ENCODE results near the gene KBTBD12. TPM values are rescaled to one million over a fixed set of nuclear protein-coding genes. Genes with fewer than 3 reads are reported as not detected.

The KBTBD12 gene
- total RNA-seq, 4 donors from 2014 or later, result 16.0 to 28.7 (median 22.1) TPM

DNA sequence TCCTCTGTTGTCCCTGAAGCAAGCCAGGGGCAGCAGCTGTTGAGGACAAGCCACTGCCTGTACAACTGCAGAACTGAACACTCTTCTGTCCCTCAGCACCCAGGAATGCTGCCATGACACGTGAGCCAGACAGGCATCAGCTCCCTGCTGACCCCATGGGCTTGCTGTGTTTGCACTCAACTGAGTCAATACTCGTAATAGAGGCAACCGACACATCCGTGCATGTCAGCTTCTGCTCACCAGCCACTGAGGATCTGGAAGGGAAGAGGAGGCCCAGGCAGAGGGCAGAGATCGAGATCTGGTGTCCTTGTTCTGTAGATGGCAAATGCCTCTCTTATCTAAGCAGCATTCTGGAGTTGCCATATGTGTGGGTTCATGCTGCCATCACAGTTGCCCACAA lies 82.9 kb downstream of the KBTBD12 start:
- no peak overlapping the region for H3K27ac ChIP-seq
- in situ Hi-C loops (cut with MboI; ENCODE audit: low sequenced_read_pairs in 4 of 4), result no loop called here
- TF ChIP-seq CTCF (IDR thresholded peaks at IDR 0.05 in 4 of 5, conservative IDR thresholded peaks at IDR 0.05 in 1 of 5), result no peak
- no peak for TF ChIP-seq POLR2A (IDR thresholded peaks at IDR 0.05)
- H3K4me3 ChIP-seq, result no peak overlapping the region
- H3K36me3 ChIP-seq, result no peaks in the 10 kb centered on the region
- ATAC-seq, result no peak
- H3K4me1 ChIP-seq, result peaks cover 0 to 17% of the 10 kb centered on the region in 2 donors
- intact Hi-C loops (cut with DNase I; ENCODE audit: low total_unique reads), result no loop called here
- DNase-seq, result no peak
- H3K27me3 ChIP-seq, result no peaks in the 10 kb centered on the region
- no peaks in the 10 kb centered on the region for H3K9me3 ChIP-seq

GRCh38 chr3:127998596-127998995 lies 83.6 kb downstream of the KBTBD12 start:
- H3K9me3 ChIP-seq, result no peaks in the 10 kb centered on the region
- no peak overlapping the region for H3K4me3 ChIP-seq
- no peak for TF ChIP-seq POLR2A (IDR thresholded peaks at IDR 0.05)
- TF ChIP-seq CTCF (IDR thresholded peaks at IDR 0.05 in 4 of 5, conservative IDR thresholded peaks at IDR 0.05 in 1 of 5), result no peak
- H3K27me3 ChIP-seq, result no peaks in the 10 kb centered on the region
- intact Hi-C loops (cut with DNase I; ENCODE audit: low total_unique reads), result no loop called here
- in situ Hi-C loops (cut with MboI; ENCODE audit: low sequenced_read_pairs in 4 of 4), result no loop called here
- H3K36me3 ChIP-seq, result no peaks in the 10 kb centered on the region
- peaks cover 0 to 16% of the 10 kb centered on the region in 2 donors for H3K4me1 ChIP-seq
- DNase-seq (no peak), ATAC-seq (no peak)
- H3K27ac ChIP-seq, result no peak overlapping the region

- no peaks in the 10 kb centered on the region for H3K9me3 ChIP-seq
- H3K36me3 ChIP-seq, result no peaks in the 10 kb centered on the region
- no peaks in the 10 kb centered on the region for H3K27me3 ChIP-seq
- peaks cover 0 to 13% of the 10 kb centered on the region in 2 donors for H3K4me1 ChIP-seq
- ATAC-seq (no peak), DNase-seq (no peak)
- H3K4me3 ChIP-seq, result no peak overlapping the region
- in situ Hi-C loops (cut with MboI; ENCODE audit: low sequenced_read_pairs in 4 of 4), result no loop called here
- TF ChIP-seq CTCF (IDR thresholded peaks at IDR 0.05 in 4 of 5, conservative IDR thresholded peaks at IDR 0.05 in 1 of 5) (no peak), POLR2A (IDR thresholded peaks at IDR 0.05) (no peak)
- intact Hi-C loops (cut with DNase I; ENCODE audit: low total_unique reads), result no loop called here
- no peak overlapping the region for H3K27ac ChIP-seq
Observed at GRCh38 chr3:127999509-128000106, 84.6 kb downstream of the KBTBD12 start.

DNA sequence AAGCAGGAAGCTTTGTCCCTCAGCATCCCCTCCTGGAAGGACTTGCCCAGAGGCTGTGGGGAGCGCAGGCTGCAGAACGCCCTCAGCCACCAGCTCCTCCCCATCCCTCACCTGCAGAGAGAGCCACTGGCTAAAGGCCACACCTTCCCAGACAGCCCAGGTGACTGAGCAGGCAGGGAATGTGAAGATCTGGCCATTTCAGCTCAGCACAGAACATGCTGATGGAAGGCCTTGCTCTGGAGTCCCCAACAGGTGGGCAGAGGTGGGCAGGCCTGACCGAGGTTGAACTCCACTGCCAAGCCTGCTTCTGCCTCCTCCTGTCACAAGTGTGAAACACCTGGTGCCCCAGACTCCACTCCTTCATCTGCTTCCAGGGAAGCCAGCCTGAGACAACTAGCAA lies 86.5 kb downstream of the KBTBD12 start:
- in situ Hi-C loops (cut with MboI; ENCODE audit: low sequenced_read_pairs in 4 of 4), result no loop called here

More for the DNA sequence above, 86.5 kb downstream of the KBTBD12 start:
- Histone ChIP-seq H3K27me3 (no peaks in the 10 kb centered on the region), H3K27ac (no peak overlapping the region), H3K36me3 (no peaks in the 10 kb centered on the region), H3K9me3 (no peaks in the 10 kb centered on the region), H3K4me1 (peaks cover 0 to 13% of the 10 kb centered on the region in 2 donors), H3K4me3 (no peak overlapping the region)
- DNase-seq, result no peak
- ATAC-seq, result no peak
- no peak for TF ChIP-seq POLR2A (IDR thresholded peaks at IDR 0.05)
- TF ChIP-seq CTCF (IDR thresholded peaks at IDR 0.05 in 4 of 5, conservative IDR thresholded peaks at IDR 0.05 in 1 of 5), result no peak
- intact Hi-C loops (cut with DNase I; ENCODE audit: low total_unique reads), result no loop called here

All from gastrocnemius medialis (tissue), 4 donors.